Adrenal gland (tissue), 5 donors: ENCODE measurements around the gene GPI.
"Not testable (repeated sequence)": the region's sequence is repeated elsewhere in the genome, so short reads cannot be mapped to it uniquely, and the experiment has no call there.

ENCODE experiments used
- POLR2A ChIP-seq, 2 donors: fragments of 450-650 bp; IDR thresholded peaks; one replicate each; pipeline ENCODE4 v1.6.1; 2017; ENCODE audit warnings: antibody characterized with exemption in 2 of 2, mild to moderate bottlenecking in 2 of 2, moderate library complexity in 1 of 2
- TF ChIP-seq, protein P1 (sequence below), 6 experiments: fragments of 450-650 bp in 4 of 6; fragments of 200-600 bp in 2 of 6; sonication (generic) in 1 of 6; IDR thresholded peaks; 1 replicate in 5 of 6; 2 replicates in 1 of 6; pipeline versions ENCODE4 v1.5.1 to v1.8.0; 2016 to 2021; ENCODE audit warnings: antibody characterized with exemption in 6 of 6, mild to moderate bottlenecking in 2 of 6, moderate library complexity in 1 of 6
- donor health status: DM: no; HTN: no; CAD: no.

DNA sequence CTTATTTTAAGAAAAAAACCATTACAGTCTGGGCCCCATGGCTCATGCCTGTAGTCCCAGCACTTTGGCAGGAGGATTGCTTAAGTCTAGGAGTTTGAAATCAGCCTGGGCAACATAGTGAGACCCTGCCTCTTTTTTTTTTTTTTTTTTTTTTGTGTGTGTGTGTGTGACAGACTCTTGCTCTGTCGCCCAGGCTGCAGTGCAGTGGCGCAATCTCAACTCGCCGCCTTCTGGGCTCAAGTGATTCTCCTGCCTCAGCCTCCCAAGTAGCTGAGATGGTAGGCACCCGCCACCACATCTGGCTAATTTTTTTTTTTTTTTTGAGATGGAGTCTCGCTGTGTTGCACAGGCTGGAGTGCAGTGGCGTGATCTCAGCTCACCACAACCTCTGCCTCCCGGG is 34.4 kb upstream of the GPI start:
- TF ChIP-seq, protein P1, sequence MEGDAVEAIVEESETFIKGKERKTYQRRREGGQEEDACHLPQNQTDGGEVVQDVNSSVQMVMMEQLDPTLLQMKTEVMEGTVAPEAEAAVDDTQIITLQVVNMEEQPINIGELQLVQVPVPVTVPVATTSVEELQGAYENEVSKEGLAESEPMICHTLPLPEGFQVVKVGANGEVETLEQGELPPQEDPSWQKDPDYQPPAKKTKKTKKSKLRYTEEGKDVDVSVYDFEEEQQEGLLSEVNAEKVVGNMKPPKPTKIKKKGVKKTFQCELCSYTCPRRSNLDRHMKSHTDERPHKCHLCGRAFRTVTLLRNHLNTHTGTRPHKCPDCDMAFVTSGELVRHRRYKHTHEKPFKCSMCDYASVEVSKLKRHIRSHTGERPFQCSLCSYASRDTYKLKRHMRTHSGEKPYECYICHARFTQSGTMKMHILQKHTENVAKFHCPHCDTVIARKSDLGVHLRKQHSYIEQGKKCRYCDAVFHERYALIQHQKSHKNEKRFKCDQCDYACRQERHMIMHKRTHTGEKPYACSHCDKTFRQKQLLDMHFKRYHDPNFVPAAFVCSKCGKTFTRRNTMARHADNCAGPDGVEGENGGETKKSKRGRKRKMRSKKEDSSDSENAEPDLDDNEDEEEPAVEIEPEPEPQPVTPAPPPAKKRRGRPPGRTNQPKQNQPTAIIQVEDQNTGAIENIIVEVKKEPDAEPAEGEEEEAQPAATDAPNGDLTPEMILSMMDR (IDR thresholded peaks at IDR 0.05): not testable (repeated sequence)
- not testable (repeated sequence) for TF ChIP-seq POLR2A (IDR thresholded peaks at IDR 0.05)
